ENCODE measurements around the gene TMEM185B. TPM values are rescaled to one million over a fixed set of nuclear protein-coding genes. Genes with fewer than 3 reads are reported as not detected.
"Not testable (repeated sequence)": the region's sequence is repeated elsewhere in the genome, so short reads cannot be mapped to it uniquely, and the experiment has no call there.

Gene TMEM185B
- 35.9 TPM for total RNA-seq

DNA sequence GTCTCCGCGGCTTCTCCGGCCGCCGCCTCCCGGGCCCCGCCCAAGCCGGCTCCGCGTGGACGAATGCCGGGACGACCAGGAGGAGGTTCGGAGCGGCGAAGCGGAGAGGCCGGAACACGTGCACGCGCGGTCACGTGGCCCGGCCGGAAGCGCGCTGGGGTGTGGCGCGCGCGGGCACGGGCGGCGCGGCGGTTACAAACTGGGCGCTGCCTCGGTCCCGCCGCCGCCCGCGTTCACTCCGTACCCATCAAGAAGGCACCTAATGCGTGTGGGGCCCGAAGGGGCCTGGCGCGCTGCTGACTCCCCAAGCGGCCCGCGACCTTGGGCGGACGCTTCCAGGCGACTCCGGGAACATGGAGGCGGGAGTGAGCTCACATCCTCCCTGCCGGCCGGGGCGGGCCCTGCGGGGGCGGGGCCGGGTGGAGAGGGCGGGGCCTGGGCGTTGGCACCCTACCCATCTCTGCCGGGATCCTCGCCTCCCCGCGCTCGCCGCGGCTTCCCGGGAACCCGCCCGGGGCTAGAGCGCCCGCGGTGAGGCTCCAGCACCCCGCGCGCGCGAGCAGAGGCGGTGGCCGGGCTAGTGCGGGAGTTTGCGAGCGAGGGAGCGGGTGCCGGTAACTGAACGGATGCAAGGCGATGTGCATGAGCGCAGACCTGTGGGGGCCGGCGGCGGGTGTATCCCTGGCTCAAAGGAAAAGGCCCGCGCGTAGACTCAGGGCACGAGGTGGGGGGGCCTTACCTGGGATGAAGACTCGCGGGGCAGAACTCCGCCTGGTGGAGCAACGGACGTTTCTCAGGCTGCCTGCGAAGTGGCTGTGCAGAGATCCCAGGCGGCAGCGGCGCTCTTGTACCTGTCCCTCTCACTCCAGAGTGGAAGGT, at the start of gene TMEM185B:
TSS of gene TMEM185B (minus strand) at position 367 of the 879 bp plus-strand sequence. CDS start 424 bp downstream, outside the sequence.
- peak; percentile 95 for DNase-seq (ENCODE audit: low spot score)

- no peak for DNase-seq (ENCODE audit: low spot score)
These were observed 48.6 kb upstream of the TMEM185B start for GRCh38 chr2:120271711-120272379.

- DNase-seq (ENCODE audit: low spot score), result no peak
These were observed 46.6 kb upstream of the TMEM185B start for GRCh38 chr2:120269816-120270215.

GRCh38 chr2:120269076-120269744, 46.0 kb upstream of the TMEM185B start:
- DNase-seq (ENCODE audit: low spot score), result no peak

GRCh38 chr2:120267348-120267747, 44.1 kb upstream of the TMEM185B start:
- DNase-seq (ENCODE audit: low spot score), result no peak

DNA sequence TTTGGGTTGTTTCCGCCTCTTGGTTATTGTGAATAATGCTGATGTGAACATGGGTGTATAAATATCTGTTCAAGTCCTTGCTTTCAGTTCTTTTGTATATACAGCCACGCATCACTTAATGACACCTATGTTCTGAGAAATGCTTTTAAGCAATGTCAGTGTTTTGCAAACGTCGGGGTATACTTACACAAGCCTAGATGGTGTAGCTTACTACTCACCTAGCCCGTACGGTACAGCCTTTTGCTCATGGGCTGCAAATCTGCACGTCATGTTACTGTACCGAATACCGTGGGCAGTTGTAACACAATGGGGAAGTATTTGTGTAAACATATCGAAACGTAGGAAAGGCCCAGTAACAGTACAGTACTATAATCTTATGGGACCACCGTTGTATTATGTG, 41.8 kb upstream of the TMEM185B start:
- no peak for DNase-seq (ENCODE audit: low spot score)

- no peak for DNase-seq (ENCODE audit: low spot score)
These were observed 39.7 kb upstream of the TMEM185B start for GRCh38 chr2:120262761-120263428.

DNA sequence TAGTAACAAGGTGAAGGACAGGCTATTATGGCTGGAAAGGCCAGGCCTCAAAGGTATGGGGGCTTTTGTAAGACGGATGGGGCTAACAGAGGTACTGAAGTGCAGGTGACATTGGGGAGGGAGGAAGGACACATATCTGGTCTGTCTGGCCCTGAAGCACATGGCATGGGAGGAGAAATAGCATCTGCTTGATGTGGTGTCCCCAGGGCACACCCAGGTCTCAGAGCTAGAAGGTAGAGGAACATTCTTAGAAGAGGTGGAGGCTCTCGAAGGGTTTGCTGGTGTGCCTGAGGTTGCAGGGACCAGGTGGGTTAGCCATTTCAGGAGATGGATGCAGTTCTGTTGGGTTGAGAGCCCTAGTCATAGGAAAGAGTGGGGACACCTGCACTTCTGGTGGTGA, 39.0 kb upstream of the TMEM185B start:
- no peak for DNase-seq (ENCODE audit: low spot score)

DNA sequence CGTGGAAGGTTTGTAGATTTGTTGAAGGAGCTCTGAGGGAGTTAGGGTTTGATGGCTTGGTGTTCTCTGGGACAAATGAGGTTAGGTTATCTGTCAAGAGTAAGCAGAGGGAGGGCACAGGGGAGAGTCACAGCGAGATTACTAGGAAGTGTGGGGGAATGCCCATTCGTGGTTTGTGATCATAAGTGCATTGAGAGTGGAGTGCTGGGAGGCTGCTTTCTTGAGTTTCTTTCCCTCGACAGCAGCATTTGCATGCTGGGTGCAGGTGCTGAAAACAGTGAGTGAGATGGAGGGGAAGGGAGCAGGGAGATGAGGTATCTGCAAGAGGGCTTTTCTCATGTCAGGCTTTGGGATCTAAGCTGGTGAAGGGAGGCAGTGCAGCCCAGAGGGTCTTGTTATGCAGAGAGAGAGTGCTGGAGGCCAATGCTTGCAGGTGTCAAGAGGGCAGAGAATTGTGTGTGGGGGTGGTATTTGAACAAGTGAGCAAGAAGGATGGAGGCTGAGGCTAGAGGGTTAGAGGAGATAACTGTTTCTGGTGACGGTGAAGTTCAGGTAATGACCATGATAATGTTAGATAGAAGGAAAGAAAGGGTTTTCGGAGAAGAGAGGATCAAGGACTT, 38.3 kb upstream of the TMEM185B start:
- DNase-seq (ENCODE audit: low spot score), result no peak

DNA sequence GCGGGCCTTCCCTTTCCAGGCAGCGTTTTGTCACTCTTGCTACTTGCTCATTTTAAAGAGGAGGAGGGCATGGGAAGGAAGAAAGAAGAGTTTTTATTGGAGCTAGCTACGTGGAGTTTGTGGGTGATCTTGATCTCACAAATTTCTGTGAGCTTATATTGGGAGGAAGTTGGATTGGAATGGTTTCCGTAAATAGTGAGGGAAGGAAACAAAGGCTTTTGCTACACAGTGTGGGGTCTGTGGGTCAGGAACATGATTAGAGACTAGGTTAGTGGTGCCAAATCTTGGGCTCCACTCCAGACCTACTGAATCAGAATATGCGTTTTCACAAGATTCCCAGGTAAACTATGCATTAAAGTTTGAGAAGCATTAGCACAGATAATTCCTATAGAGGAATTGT, 37.5 kb upstream of the TMEM185B start:
- DNase-seq (ENCODE audit: low spot score), result no peak

- not testable (repeated sequence) for DNase-seq (ENCODE audit: low spot score)
These were observed 36.7 kb upstream of the TMEM185B start for GRCh38 chr2:120259939-120260338.

DNA sequence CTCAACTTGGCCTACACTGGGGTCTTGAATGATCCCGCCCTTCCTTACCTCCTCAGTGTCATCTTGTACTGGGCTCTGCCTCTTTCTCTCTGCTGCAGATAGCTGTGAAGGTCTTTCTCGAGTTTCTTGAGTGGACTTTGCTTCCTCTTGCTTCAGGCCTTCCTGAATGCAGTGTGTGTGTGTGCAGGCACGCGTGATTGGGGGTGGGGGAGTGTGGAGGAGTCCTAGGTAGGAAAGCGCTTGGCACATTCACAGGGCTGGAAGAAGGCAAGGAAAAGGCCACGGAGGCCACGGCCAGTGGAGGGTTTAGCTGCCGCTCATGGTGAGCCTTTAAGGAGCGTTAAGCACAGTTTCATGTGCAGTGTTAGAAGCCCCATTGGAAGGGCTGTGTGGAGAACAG, 35.0 kb upstream of the TMEM185B start:
- no peak for DNase-seq (ENCODE audit: low spot score)

DNA sequence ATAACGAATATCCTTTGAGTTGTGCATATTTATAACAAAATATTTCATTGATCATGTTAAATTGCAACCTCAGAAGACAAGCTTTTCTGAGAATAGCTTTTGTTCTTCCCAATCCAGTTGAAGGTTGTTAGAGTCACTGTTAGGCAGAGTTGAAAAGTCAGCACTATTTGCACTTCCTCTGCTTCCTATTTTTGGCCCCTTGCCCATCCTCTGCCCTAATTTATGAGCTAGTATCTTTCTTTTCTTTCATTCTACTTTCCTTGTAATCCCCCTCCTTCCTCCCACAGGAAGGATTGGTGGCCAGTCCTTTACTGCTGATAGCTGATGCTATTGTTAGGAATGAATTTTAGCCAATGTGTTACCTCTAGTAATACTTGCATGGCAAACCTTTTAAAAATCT, 34.3 kb upstream of the TMEM185B start:
- DNase-seq (ENCODE audit: low spot score), result no peak

- DNase-seq (ENCODE audit: low spot score), result no peak
These were observed 33.4 kb upstream of the TMEM185B start for GRCh38 chr2:120256651-120257000.

- no peak for DNase-seq (ENCODE audit: low spot score)
These were observed 32.9 kb upstream of the TMEM185B start for GRCh38 chr2:120255986-120256650.

- DNase-seq (ENCODE audit: low spot score), result no peak
These were observed 31.9 kb upstream of the TMEM185B start for GRCh38 chr2:120255071-120255470.

DNA sequence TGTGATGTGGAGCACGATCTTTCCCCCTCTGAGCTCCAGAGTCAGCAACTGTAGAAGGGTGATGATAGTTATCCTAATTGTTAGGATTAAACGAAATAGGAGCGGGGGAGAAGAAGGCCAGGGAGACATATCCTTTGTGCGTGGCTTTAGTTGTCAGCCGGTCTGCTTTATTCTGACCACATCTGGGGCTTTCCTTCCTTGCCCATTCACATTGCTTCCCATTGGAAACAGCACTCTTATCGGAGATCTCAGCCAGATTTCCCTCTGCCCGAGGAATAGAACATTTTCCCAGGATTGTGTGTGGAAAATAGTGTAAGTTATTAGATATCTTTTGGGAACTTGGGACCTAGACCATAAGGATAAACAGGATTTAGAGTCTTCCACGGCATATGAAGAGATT, 31.0 kb upstream of the TMEM185B start:
- no peak for DNase-seq (ENCODE audit: low spot score)

DNA sequence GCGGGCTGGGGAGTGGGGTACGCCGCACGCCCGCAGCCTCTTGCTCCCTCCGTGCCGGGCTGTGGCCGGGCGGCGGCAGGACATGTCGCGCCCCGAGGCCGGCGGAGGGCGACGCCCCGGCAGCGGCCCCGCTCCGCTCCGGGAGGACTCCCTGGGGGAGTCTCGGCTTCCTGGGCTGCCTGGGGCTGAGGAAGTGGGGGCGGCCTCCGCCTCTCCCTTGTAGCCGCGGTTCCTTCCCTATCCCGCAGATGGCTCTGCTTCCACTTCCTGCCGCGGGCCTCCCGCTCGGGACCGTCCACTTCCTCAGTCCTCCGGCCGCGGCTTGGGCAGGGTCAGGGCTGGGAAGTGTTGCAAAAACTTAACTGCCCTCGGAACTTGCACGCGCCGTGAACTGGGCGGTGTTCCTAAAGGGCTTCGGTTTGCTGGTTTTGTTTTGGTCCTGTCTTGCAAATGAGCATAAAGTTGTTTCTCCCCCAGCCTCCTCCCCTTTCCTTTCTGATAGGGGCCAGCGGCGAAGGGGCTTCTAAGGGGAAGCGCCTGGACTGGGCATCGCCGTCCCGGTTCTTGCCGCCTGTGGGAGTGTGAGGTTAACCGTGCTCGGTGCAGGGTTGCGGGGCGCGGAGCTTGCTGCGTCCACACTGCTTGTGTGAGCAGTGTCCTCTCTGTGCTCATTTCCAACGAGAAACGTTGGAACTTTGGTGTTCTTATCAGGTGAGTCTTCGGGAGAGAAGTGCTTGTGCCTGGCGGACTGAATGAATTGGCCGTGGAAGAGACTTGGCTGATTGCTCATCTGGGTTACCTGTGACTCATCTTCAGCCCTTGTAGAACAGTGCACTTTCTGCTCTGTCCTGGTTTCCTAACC, 30.1 kb upstream of the TMEM185B start:
- peak; percentile 84 for DNase-seq (ENCODE audit: low spot score)

DNA sequence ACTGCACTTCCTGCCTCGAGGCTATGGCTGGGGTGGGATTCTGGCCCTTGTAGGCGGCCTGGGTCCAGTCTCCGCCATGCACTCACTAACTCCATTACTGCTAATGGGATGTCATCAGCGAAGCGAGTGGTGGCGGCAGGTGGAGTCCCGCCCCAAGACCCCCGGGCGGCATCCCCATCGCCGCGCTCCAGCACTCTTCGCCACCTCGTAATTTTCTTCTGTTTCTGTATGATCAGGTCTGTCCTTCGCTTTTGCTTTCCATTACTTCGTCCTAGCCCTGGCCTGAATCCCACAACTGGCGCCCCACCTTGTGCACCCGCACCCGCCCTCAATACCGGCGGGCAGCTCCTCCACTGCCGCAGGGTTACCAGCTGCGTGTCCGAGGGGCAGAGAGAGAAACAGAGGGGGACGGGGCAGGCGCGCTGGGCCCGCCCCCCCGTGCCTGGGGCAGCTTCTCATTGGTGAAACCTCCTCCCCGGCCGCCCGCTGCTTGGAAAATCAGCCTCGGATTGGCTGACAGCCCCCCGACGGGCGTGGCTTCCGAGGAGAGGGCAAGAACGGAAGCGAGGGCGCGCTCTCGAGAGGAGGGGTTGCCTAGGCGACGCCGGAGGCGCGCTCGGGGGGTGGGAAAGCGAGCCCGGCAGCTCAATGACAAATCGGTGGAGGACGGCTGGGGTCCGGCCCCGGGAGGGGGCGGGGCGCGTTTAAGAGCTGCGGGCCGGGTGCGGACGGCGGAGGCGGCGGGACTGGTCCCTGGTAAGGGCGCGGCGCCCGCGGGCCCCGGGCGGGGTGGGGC, 29.2 kb upstream of the TMEM185B start, which contains the start of gene RALB:
TSS of gene RALB (plus strand) at position 628 of the 796 bp plus-strand sequence. CDS start 25,813 bp downstream, outside the sequence.
- peak; percentile 100 for DNase-seq (ENCODE audit: low spot score)

All from ureter (tissue), 1 donor.